Stimulated activated CD8-positive, alpha-beta memory T cell treated with anti-CD3 and anti-CD28 coated beads, Interleukin-12 subunit alpha, Interleukin-12 subunit beta, amount 100 ng/mL, for 4 hours (primary cell): Measurements from ENCODE around the gene CCT3.
"Not testable (repeated sequence)": the region's sequence is repeated elsewhere in the genome, so short reads cannot be mapped to it uniquely, and the experiment has no call there.

Experiments
- DNase-seq: peaks from one replicate; pipeline ENCODE4 v3.0.0-alpha.2; 2020; ENCODE audit warnings: low read depth

Gene CCT3

GRCh38 chr1:156338180-156338976 is at the start of gene CCT3, which contains the start of gene TSACC:
Gene CCT3, minus strand, starts transcription at chr1:156338292. Its CDS starts 108 bp downstream, at chr1:156338184.
Gene TSACC, plus strand, starts transcription at chr1:156338526. Its CDS starts 1,232 bp downstream, at chr1:156339758.
- DNase-seq, result peak; percentile 99

- DNase-seq, result no peak
Measured at GRCh38 chr1:156387870-156388173, 49.7 kb upstream of the CCT3 start.

- DNase-seq, result no peak
Measured at GRCh38 chr1:156386949-156387869, 49.1 kb upstream of the CCT3 start.

- no peak for DNase-seq
Measured at GRCh38 chr1:156386134-156386901, 48.2 kb upstream of the CCT3 start.

DNA sequence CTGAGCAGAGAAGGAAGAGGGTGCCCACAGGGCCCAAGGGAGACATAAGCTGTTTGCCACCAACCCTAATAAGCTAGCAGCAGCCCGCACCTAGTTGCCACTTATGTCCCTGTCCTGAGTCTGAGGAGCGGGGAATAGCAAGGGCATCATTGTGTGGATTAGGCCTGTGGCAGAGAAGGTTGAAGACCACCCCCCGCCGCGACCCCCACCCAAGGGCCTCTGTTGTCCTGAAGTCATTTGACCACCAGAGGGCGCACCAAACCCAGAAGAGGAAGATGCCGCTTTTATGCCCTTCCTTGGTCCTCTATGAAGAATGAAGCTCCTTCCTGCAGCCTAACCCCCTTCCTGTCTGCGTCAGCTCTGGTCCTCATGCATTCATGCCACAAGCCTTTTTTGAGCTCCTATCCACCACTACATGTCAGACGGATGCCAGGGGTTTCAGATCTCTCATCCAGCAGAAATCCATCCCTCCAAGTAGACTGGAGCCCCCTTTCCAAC is 47.5 kb upstream of the CCT3 start:
- peak; percentile 37 for DNase-seq

DNA sequence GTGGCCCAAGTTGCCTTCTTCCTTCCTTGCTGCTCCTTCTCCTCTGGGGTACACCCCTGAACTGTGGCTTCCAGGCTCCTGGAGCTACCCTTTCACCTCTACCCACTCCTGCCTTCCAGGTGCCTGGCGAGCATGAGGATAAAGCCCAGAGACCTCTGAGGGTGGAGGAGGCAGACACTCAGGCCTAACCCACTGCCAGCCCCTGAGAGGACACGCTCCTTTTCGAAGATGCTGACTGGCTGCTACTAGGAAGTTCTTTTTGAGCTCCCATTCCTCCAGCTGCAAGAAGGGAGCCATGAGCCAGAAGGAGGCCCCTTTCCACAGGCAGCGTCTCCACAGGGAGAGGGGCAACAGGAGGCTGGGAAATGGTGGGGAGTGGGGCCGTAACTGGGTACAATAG is 46.6 kb upstream of the CCT3 start:
- DNase-seq, result no peak

- no peak for DNase-seq
Measured at GRCh38 chr1:156384007-156384406, 45.9 kb upstream of the CCT3 start.

DNA sequence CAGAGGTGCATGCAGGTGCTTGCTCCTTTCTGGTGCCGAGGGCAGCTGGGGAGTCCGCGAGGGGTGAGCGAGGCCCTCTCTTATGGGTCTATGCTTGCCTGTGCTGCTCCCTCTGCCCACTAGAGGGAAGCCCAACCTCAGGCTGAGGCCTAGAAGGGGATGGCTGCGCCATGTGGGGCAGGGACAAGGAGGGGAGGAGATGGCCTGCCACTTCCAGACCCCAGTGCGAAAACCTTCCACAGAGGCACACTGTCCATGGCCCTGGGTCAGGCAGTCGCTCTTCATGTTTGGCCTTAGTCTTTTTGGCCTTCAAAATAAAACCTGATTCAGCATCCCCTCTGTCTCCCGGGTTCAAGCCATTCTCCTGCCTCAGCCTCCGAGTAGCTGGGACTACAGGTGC is 44.9 kb upstream of the CCT3 start:
- peak; percentile 17 for DNase-seq

DNA sequence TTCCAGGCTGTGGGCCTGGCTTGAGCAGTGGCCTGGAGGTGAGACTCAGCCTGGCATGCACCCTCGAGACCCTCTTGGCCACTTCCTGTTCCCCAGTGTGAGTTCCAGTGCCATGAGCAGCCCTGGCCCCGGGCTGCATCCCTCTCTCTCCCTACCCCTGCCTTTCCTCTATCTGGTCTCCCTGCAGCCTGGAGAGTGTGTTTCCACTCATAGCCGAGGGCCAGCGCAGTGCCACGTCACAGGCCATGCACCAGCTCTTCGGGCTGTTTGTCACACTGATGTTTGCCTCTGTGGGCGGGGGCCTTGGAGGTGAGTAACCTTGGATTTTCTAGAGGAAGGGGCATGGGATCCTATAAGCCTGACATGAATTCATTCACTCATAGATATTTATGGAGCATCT is 44.5 kb upstream of the CCT3 start:
- DNase-seq, result no peak

GRCh38 chr1:156379420-156380165 is 41.5 kb upstream of the CCT3 start:
- DNase-seq, result no peak

- no peak for DNase-seq
Measured at GRCh38 chr1:156378557-156378956, 40.5 kb upstream of the CCT3 start.

- DNase-seq, result no peak
Measured at GRCh38 chr1:156376958-156377919, 39.1 kb upstream of the CCT3 start.

GRCh38 chr1:156376146-156376545 is 38.1 kb upstream of the CCT3 start:
- no peak for DNase-seq

- DNase-seq, result no peak
Measured at GRCh38 chr1:156373546-156373945, 35.5 kb upstream of the CCT3 start.

GRCh38 chr1:156372876-156373275 is 34.8 kb upstream of the CCT3 start:
- DNase-seq, result no peak

- no peak for DNase-seq
Measured at GRCh38 chr1:156372265-156372586, 34.1 kb upstream of the CCT3 start.

DNA sequence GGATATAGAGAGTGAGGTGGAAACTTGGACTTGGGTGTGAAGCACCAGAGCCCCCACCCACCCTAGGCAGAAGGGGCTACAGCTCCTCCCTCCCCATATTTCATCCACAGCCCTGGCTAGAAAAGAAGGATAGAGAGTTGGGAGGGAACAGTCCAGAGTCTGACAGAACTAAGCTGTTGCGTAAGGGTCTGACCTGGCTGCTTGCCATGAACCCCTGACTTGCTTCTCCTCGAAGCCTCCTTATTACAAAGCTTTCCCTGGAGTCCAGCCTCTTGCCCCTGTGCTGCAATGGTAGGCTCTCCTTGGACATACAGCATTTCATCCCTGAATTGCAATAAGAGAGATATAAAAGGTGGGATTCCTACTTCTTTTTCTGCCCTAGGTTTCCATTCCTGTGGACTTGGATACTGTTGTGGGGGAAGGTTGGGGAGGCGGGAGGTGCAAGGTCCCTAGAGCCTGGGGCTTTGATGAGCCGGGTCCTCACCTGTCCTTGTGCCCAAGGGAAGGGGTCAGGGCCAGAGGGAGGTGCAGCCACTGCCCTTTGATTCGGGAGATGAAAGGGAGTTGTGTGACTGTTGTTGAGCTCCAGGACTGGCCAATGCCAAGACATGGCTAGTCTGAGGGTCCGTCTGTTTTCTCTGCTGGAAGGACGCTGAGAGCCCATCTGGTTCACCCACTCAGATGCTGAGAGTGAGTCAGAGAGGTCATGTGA is 33.6 kb upstream of the CCT3 start:
- DNase-seq, result no peak

GRCh38 chr1:156369685-156370286 is 31.7 kb upstream of the CCT3 start:
- not testable (repeated sequence) for DNase-seq
